NCI-H748 treated with DMSO at 0.1 percent for 48 hours (cell line): ENCODE results near the gene GPR180.
"Not testable (repeated sequence)": the region's sequence is repeated elsewhere in the genome, so short reads cannot be mapped to it uniquely, and the experiment has no call there.

Experiments
- DNase-seq: peaks from one replicate; lab custom pipeline; 2025; lab: John Stamatoyannopoulos, UW

Gene GPR180

GRCh38 chr13:94596575-94596971 is 5.1 kb upstream of the GPR180 start:
- no peak for DNase-seq

- DNase-seq = no peak
These were observed 3.4 kb upstream of the GPR180 start for GRCh38 chr13:94598281-94598680.

- DNase-seq = no peak
These were observed 1.8 kb upstream of the GPR180 start for GRCh38 chr13:94599877-94600276.

- DNase-seq = no peak
These were observed 810 bp downstream of the GPR180 start for GRCh38 chr13:94602467-94602866.

- no peak for DNase-seq
These were observed 5.4 kb downstream of the GPR180 start for GRCh38 chr13:94607056-94607455.

- DNase-seq = no peak
These were observed 6.3 kb downstream of the GPR180 start for GRCh38 chr13:94607939-94608338.

- no peak for DNase-seq
These were observed 6.9 kb downstream of the GPR180 start for GRCh38 chr13:94608586-94608985.

- no peak for DNase-seq
These were observed 7.5 kb downstream of the GPR180 start for GRCh38 chr13:94609196-94609595.

- DNase-seq = no peak
These were observed 8.8 kb downstream of the GPR180 start for GRCh38 chr13:94610475-94610874.

GRCh38 chr13:94612050-94612449 is 10.4 kb downstream of the GPR180 start:
- DNase-seq = no peak

- DNase-seq = no peak
These were observed 11.4 kb downstream of the GPR180 start for GRCh38 chr13:94613051-94613450.

- DNase-seq = peak; percentile 30
These were observed 15.8 kb downstream of the GPR180 start for GRCh38 chr13:94617389-94618000.

GRCh38 chr13:94620286-94620896 is 18.7 kb downstream of the GPR180 start:
- peak; percentile 67 for DNase-seq

GRCh38 chr13:94622344-94622743 is 20.7 kb downstream of the GPR180 start:
- DNase-seq = no peak

- DNase-seq = no peak
These were observed 21.7 kb downstream of the GPR180 start for GRCh38 chr13:94623316-94623715.

- DNase-seq = no peak
These were observed 29.2 kb downstream of the GPR180 start for GRCh38 chr13:94630858-94631257.

GRCh38 chr13:94632226-94632980 is 30.7 kb downstream of the GPR180 start:
- no peak for DNase-seq

- DNase-seq = not testable (repeated sequence)
These were observed 34.4 kb downstream of the GPR180 start for GRCh38 chr13:94636096-94636495.

GRCh38 chr13:94636942-94637578 is 35.4 kb downstream of the GPR180 start:
- no peak for DNase-seq

GRCh38 chr13:94637677-94638076 is 36.0 kb downstream of the GPR180 start:
- not testable (repeated sequence) for DNase-seq

GRCh38 chr13:94640721-94641120 is 39.1 kb downstream of the GPR180 start:
- DNase-seq = no peak

- peak; percentile 94 for DNase-seq
These were observed 39.8 kb downstream of the GPR180 start for GRCh38 chr13:94641409-94641941.

- no peak for DNase-seq
These were observed 45.2 kb downstream of the GPR180 start for GRCh38 chr13:94646904-94647303.
